ENCODE measurements around the gene DNAJC15. TPM values are rescaled to one million over a fixed set of nuclear protein-coding genes. Genes with fewer than 3 reads are reported as not detected.

DNAJC15 gene
- total RNA-seq, 1 experiment from 2014 or later, result 10.8 TPM

- Histone ChIP-seq H3K4me3 (replicated peaks in 1 of 2; ENCODE audit: low read depth in 1 of 2, low read length in 2 of 2) (no peak overlapping the region), H3K36me3 (ENCODE audit: control insufficient read depth in 1 of 2, insufficient read depth in 2 of 2, low read length in 2 of 2) (no peaks in the 10 kb centered on the region), H3K9ac (ENCODE audit: low read length) (no peak overlapping the region), H2AFZ (ENCODE audit: low read depth, low read length, poor library complexity, severe bottlenecking) (no peak overlapping the region), H3K9me3 (ENCODE audit: control insufficient read depth in 1 of 2, insufficient read depth in 1 of 2, low read depth in 1 of 2, low read length in 2 of 2) (no peaks in the 10 kb centered on the region), H3K27me3 (ENCODE audit: insufficient read depth, low read length) (no peaks in the 10 kb centered on the region), H3K27ac (ENCODE audit: low read depth, low read length) (no peak overlapping the region), H3K9me2 (ENCODE audit: insufficient read depth) (no peaks in the 10 kb centered on the region), H4K20me1 (ENCODE audit: insufficient read depth) (no peaks in the 10 kb centered on the region), H3K4me1 (ENCODE audit: control insufficient read depth in 1 of 2, insufficient read depth in 2 of 2, low read length in 2 of 2) (no peaks in the 10 kb centered on the region), H3K4me2 (ENCODE audit: low read length) (no peak overlapping the region), H3K79me2 (ENCODE audit: insufficient read depth, low read length) (no peaks in the 10 kb centered on the region)
- ATAC-seq, result no peak
- DNase-seq (ENCODE audit: low read depth, low spot score), result no peak
- TF ChIP-seq JUND (IDR thresholded peaks at IDR 0.05), result no peak
- TF ChIP-seq SRF (IDR thresholded peaks at IDR 0.05; ENCODE audit: low read depth), result no peak
- no peak for TF ChIP-seq EGR1 (IDR thresholded peaks at IDR 0.05; ENCODE audit: low read depth)
- no peak for TF ChIP-seq EZH2phosphoT487 (IDR thresholded peaks at IDR 0.05; ENCODE audit: borderline replicate concordance)
- TF ChIP-seq POLR2A (IDR thresholded peaks at IDR 0.05; ENCODE audit: borderline replicate concordance, extremely low read depth, insufficient read depth, insufficient read length), result no peak
- TF ChIP-seq ELF1 (IDR thresholded peaks at IDR 0.05; ENCODE audit: borderline replicate concordance, low read depth), result no peak
- TF ChIP-seq POLR2AphosphoS5 (IDR thresholded peaks at IDR 0.05; ENCODE audit: low read depth, low read length), result no peak
- no peak for TF ChIP-seq CTCF (IDR thresholded peaks at IDR 0.05 in 2 of 3, conservative IDR thresholded peaks at IDR 0.05 in 1 of 3; ENCODE audit: borderline replicate concordance in 1 of 3, insufficient read depth in 1 of 3, low read depth in 2 of 3, low read length in 2 of 3)
- no peak for TF ChIP-seq ZFX (IDR thresholded peaks at IDR 0.05)
- TF ChIP-seq CBX3 (IDR thresholded peaks at IDR 0.05; ENCODE audit: low read depth), result no peak
- no peak for TF ChIP-seq ZBTB33 (IDR thresholded peaks at IDR 0.05; ENCODE audit: extremely low read depth, insufficient replicate concordance, low read length)
- TF ChIP-seq MAX (IDR thresholded peaks at IDR 0.05), result no peak
- TF ChIP-seq REST (IDR thresholded peaks at IDR 0.05; ENCODE audit: low read depth), result no peak
- no peak for TF ChIP-seq FOSL1 (IDR thresholded peaks at IDR 0.05; ENCODE audit: low read depth)
- no peak for TF ChIP-seq RAD21 (IDR thresholded peaks at IDR 0.05; ENCODE audit: low read depth)
- TF ChIP-seq SIN3A (IDR thresholded peaks at IDR 0.05; ENCODE audit: low read depth), result no peak
- TF ChIP-seq EZH2 (IDR thresholded peaks at IDR 0.05), result no peak
- no peak for TF ChIP-seq CEBPB (IDR thresholded peaks at IDR 0.05; ENCODE audit: low read depth)
- no peak for TF ChIP-seq ZNF274 (IDR thresholded peaks at IDR 0.05; ENCODE audit: low read depth, low read length)
- no peak for TF ChIP-seq ATF3 (IDR thresholded peaks at IDR 0.05)
- BruUV-seq (replicated peaks), result no TSS peak
- intact Hi-C loops (cut with micrococcal nuclease), result no loop called here
- POLR2A ChIA-PET, result no interaction called here
- RAD21 ChIA-PET (ENCODE audit: low non-redundant PET in 1 of 2, low total read pairs in 2 of 2, uncharacterized antibody in 2 of 2, unreplicated experiment in 2 of 2), result no interaction called here
- CTCF ChIA-PET, result interaction anchor here (1.3 kb wide), 1 partner anchor 11 kb away, joined by 5 read pairs; no protein-coding TSS in a partner anchor
Measured at GRCh38 chr13:43095771-43096719, 72.7 kb downstream of the DNAJC15 start.

Measured in HCT116 (cell line).